HEK293 (cell line): ENCODE results near the gene RTN4IP1.
A peak's percentile ranks its signal among the peaks of the same experiment; 100 is the strongest.

Experiments used
- GFI1B ChIP-seq: fragments of 450-650 bp; formaldehyde crosslinking; IDR thresholded peaks from 2 replicates; pipeline ENCODE4 v1.5.1; 2016; ENCODE audit warnings: missing biosample characterization, missing genetic modification characterization
- GLI4 ChIP-seq: fragments of 450-650 bp; formaldehyde crosslinking; IDR thresholded peaks from 2 replicates; pipeline ENCODE4 v1.5.1; 2016; ENCODE audit warnings: missing biosample characterization, missing genetic modification characterization
- GLIS1 ChIP-seq: fragments of 450-650 bp; formaldehyde crosslinking; IDR thresholded peaks from 2 replicates; pipeline ENCODE4 v1.5.1; 2016; ENCODE audit warnings: missing biosample characterization, missing genetic modification characterization
- KLF8 ChIP-seq: fragments of 450-650 bp; formaldehyde crosslinking; IDR thresholded peaks from 2 replicates; pipeline ENCODE4 v1.5.1; 2016; ENCODE audit warnings: missing biosample characterization, missing genetic modification characterization
- OSR2 ChIP-seq: fragments of 450-650 bp; formaldehyde crosslinking; IDR thresholded peaks from 2 replicates; pipeline ENCODE4 v1.5.1; 2016; ENCODE audit warnings: missing biosample characterization, missing genetic modification characterization
- ZBTB20 ChIP-seq: fragments of 450-650 bp; formaldehyde crosslinking; IDR thresholded peaks from 2 replicates; pipeline ENCODE4 v1.5.1; 2016; ENCODE audit warnings: missing biosample characterization, missing genetic modification characterization
- ZNF138 ChIP-seq: fragments of 450-650 bp; formaldehyde crosslinking; IDR thresholded peaks from 2 replicates; pipeline ENCODE4 v1.5.1; 2016; ENCODE audit warnings: missing biosample characterization, missing genetic modification characterization, borderline replicate concordance
- ZNF146 ChIP-seq: fragments of 450-650 bp; formaldehyde crosslinking; IDR thresholded peaks from 2 replicates; pipeline ENCODE4 v1.5.1; 2016; ENCODE audit warnings: missing biosample characterization, missing genetic modification characterization
- ZNF239 ChIP-seq: fragments of 450-650 bp; formaldehyde crosslinking; IDR thresholded peaks from 2 replicates; pipeline ENCODE4 v1.5.1; 2016; ENCODE audit warnings: missing biosample characterization, missing genetic modification characterization
- ZNF248 ChIP-seq: fragments of 450-650 bp; formaldehyde crosslinking; IDR thresholded peaks from 2 replicates; pipeline ENCODE4 v1.5.1; 2017; ENCODE audit warnings: missing biosample characterization, missing genetic modification characterization
- ZNF324 ChIP-seq: fragments of 450-650 bp; formaldehyde crosslinking; IDR thresholded peaks from 2 replicates; pipeline ENCODE4 v1.5.1; 2016; ENCODE audit warnings: missing biosample characterization, missing genetic modification characterization
- ZNF510 ChIP-seq: fragments of 450-650 bp; formaldehyde crosslinking; IDR thresholded peaks from 2 replicates; pipeline ENCODE4 v1.5.1; 2018; ENCODE audit warnings: mild to moderate bottlenecking, missing genetic modification characterization, missing biosample characterization; ENCODE audit not compliant: insufficient replicate concordance
- ZNF514 ChIP-seq: fragments of 450-650 bp; formaldehyde crosslinking; IDR thresholded peaks from 2 replicates; pipeline ENCODE4 v1.5.1; 2016; ENCODE audit warnings: missing biosample characterization, missing genetic modification characterization
- ZNF544 ChIP-seq: fragments of 450-650 bp; formaldehyde crosslinking; IDR thresholded peaks from 2 replicates; pipeline ENCODE4 v1.5.0; 2017; ENCODE audit warnings: missing biosample characterization, missing genetic modification characterization
- ZNF548 ChIP-seq: fragments of 450-650 bp; formaldehyde crosslinking; IDR thresholded peaks from 2 replicates; pipeline ENCODE4 v1.5.1; 2016; ENCODE audit warnings: missing biosample characterization, missing genetic modification characterization
- ZNF585B ChIP-seq: fragments of 450-650 bp; formaldehyde crosslinking; IDR thresholded peaks from 2 replicates; pipeline ENCODE4 v1.5.1; 2016; ENCODE audit warnings: missing biosample characterization, missing genetic modification characterization
- ZNF623 ChIP-seq: fragments of 450-650 bp; formaldehyde crosslinking; IDR thresholded peaks from 2 replicates; pipeline ENCODE4 v1.5.1; 2016; ENCODE audit warnings: missing biosample characterization, missing genetic modification characterization
- ZNF629 ChIP-seq: fragments of 450-650 bp; formaldehyde crosslinking; IDR thresholded peaks from 2 replicates; pipeline ENCODE4 v1.5.1; 2017; ENCODE audit warnings: missing biosample characterization, missing genetic modification characterization
- ZNF660 ChIP-seq: fragments of 450-650 bp; IDR thresholded peaks from 2 replicates; pipeline ENCODE4 v1.5.1; 2018; ENCODE audit warnings: missing biosample characterization, mild to moderate bottlenecking, missing genetic modification characterization
- ZNF664 ChIP-seq: fragments of 450-650 bp; formaldehyde crosslinking; IDR thresholded peaks from 2 replicates; pipeline ENCODE4 v1.5.1; 2016; ENCODE audit warnings: missing biosample characterization, missing genetic modification characterization
- ZNF747 ChIP-seq: fragments of 450-650 bp; formaldehyde crosslinking; IDR thresholded peaks from 2 replicates; pipeline ENCODE4 v1.5.1; 2016; ENCODE audit warnings: missing biosample characterization, missing genetic modification characterization
- ZNF777 ChIP-seq: fragments of 450-650 bp; formaldehyde crosslinking; IDR thresholded peaks from 2 replicates; pipeline ENCODE4 v1.5.1; 2017; ENCODE audit warnings: missing biosample characterization, missing genetic modification characterization, borderline replicate concordance
- ZXDB ChIP-seq: fragments of 450-650 bp; formaldehyde crosslinking; IDR thresholded peaks from 2 replicates; pipeline ENCODE4 v1.5.1; 2016; ENCODE audit warnings: missing biosample characterization, missing genetic modification characterization
- TF ChIP-seq, protein P1 (sequence below): fragments of 450-650 bp; formaldehyde crosslinking; IDR thresholded peaks from 2 replicates; pipeline ENCODE4 v1.5.1; 2016; ENCODE audit warnings: missing biosample characterization, missing genetic modification characterization
- TF ChIP-seq, protein P2 (sequence below): fragments of 450-650 bp; formaldehyde crosslinking; IDR thresholded peaks from 2 replicates; pipeline ENCODE4 v1.5.1; 2016; ENCODE audit warnings: missing biosample characterization, missing genetic modification characterization
- TF ChIP-seq, protein P3 (sequence below): fragments of 450-650 bp; formaldehyde crosslinking; IDR thresholded peaks from 2 replicates; pipeline ENCODE4 v1.5.1; 2016; ENCODE audit warnings: missing biosample characterization, missing genetic modification characterization
- TF ChIP-seq, protein P4 (sequence below): fragments of 450-650 bp; formaldehyde crosslinking; IDR thresholded peaks from 2 replicates; pipeline ENCODE4 v1.5.0; 2017; ENCODE audit warnings: missing biosample characterization, missing genetic modification characterization, borderline replicate concordance
- TF ChIP-seq, protein P5 (sequence below): fragments of 450-650 bp; formaldehyde crosslinking; IDR thresholded peaks from 2 replicates; pipeline ENCODE4 v1.5.1; 2016; ENCODE audit warnings: missing biosample characterization, missing genetic modification characterization

Gene RTN4IP1

DNA sequence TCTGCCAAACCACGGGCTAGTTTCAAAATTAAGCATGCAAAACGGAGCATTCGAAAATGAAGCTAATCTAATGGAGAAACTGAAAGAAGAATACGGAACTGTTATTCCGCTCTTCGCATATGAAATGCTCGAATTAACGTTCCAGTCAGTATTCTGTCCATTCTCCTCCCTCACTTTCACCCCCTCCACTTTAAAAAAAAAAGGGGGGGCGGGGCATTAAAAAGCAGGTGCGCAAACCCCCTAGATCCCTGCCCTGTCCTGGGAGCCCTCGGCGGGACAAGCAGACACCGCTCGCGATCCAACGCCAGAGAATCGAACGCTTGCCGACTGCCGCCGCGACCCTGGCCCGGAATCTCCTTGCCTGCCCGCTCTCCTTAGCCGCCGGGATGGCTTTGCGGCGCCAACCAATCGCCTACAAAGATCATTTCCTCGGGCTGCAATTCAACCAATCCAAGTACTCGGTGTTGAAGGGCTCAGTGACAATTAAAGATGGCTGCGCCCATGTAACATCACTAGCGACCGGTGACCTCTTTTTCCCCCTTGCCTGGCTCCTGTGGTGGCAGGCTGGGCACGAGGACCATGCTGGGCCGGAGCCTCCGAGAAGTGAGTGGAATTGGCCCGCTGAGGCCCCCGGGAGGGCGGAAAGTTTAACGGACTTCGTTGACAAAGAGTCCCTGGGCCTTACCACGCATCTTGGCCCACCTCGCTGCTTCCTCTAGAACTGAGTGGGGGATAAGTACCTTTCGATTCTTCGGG is at the start of gene RTN4IP1, which contains the start of gene QRSL1 (continued):
- TF ChIP-seq, protein P1, sequence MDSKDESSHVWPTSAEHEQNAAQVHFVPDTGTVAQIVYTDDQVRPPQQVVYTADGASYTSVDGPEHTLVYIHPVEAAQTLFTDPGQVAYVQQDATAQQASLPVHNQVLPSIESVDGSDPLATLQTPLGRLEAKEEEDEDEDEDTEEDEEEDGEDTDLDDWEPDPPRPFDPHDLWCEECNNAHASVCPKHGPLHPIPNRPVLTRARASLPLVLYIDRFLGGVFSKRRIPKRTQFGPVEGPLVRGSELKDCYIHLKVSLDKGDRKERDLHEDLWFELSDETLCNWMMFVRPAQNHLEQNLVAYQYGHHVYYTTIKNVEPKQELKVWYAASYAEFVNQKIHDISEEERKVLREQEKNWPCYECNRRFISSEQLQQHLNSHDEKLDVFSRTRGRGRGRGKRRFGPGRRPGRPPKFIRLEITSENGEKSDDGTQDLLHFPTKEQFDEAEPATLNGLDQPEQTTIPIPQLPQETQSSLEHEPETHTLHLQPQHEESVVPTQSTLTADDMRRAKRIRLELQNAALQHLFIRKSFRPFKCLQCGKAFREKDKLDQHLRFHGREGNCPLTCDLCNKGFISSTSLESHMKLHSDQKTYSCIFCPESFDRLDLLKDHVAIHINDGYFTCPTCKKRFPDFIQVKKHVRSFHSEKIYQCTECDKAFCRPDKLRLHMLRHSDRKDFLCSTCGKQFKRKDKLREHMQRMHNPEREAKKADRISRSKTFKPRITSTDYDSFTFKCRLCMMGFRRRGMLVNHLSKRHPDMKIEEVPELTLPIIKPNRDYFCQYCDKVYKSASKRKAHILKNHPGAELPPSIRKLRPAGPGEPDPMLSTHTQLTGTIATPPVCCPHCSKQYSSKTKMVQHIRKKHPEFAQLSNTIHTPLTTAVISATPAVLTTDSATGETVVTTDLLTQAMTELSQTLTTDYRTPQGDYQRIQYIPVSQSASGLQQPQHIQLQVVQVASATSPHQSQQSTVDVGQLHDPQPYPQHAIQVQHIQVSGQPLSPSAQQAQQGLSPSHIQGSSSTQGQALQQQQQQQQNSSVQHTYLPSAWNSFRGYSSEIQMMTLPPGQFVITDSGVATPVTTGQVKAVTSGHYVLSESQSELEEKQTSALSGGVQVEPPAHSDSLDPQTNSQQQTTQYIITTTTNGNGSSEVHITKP (tag by site-specific recombination), result no peak
- peak; percentile 67 for TF ChIP-seq ZXDB
- no peak for TF ChIP-seq GLIS1 (tag by site-specific recombination)
- TF ChIP-seq, protein P2, sequence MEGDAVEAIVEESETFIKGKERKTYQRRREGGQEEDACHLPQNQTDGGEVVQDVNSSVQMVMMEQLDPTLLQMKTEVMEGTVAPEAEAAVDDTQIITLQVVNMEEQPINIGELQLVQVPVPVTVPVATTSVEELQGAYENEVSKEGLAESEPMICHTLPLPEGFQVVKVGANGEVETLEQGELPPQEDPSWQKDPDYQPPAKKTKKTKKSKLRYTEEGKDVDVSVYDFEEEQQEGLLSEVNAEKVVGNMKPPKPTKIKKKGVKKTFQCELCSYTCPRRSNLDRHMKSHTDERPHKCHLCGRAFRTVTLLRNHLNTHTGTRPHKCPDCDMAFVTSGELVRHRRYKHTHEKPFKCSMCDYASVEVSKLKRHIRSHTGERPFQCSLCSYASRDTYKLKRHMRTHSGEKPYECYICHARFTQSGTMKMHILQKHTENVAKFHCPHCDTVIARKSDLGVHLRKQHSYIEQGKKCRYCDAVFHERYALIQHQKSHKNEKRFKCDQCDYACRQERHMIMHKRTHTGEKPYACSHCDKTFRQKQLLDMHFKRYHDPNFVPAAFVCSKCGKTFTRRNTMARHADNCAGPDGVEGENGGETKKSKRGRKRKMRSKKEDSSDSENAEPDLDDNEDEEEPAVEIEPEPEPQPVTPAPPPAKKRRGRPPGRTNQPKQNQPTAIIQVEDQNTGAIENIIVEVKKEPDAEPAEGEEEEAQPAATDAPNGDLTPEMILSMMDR (tag by site-specific recombination), result no peak
- TF ChIP-seq ZBTB20 (tag by site-specific recombination), result peak; percentile 33; the same call in 1 of the 2 replicates
- no peak for TF ChIP-seq ZNF324 (tag by site-specific recombination)
- no peak for TF ChIP-seq ZNF747
- TF ChIP-seq GFI1B, result no peak
- TF ChIP-seq ZNF548 (tag by site-specific recombination), result no peak
- TF ChIP-seq, protein P3, sequence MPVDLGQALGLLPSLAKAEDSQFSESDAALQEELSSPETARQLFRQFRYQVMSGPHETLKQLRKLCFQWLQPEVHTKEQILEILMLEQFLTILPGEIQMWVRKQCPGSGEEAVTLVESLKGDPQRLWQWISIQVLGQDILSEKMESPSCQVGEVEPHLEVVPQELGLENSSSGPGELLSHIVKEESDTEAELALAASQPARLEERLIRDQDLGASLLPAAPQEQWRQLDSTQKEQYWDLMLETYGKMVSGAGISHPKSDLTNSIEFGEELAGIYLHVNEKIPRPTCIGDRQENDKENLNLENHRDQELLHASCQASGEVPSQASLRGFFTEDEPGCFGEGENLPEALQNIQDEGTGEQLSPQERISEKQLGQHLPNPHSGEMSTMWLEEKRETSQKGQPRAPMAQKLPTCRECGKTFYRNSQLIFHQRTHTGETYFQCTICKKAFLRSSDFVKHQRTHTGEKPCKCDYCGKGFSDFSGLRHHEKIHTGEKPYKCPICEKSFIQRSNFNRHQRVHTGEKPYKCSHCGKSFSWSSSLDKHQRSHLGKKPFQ (tag by site-specific recombination), result no peak
- no peak for TF ChIP-seq ZNF544 (tag by site-specific recombination)
- no peak for TF ChIP-seq ZNF664 (tag by site-specific recombination)
- no peak for TF ChIP-seq ZNF585B (tag by site-specific recombination)
- peak; percentile 40; the same call in 1 of the 2 replicates for TF ChIP-seq KLF8 (tag by site-specific recombination)
- TF ChIP-seq ZNF660 (tag by site-specific recombination), result peak; percentile 30
- no peak for TF ChIP-seq ZNF514 (tag by site-specific recombination)
- TF ChIP-seq GLI4 (tag by site-specific recombination), result no peak
- TF ChIP-seq ZNF239 (tag by site-specific recombination), result no peak
- TF ChIP-seq ZNF510 (tag by site-specific recombination), result no peak
- TF ChIP-seq ZNF248 (tag by site-specific recombination), result no peak
- TF ChIP-seq, protein P4, sequence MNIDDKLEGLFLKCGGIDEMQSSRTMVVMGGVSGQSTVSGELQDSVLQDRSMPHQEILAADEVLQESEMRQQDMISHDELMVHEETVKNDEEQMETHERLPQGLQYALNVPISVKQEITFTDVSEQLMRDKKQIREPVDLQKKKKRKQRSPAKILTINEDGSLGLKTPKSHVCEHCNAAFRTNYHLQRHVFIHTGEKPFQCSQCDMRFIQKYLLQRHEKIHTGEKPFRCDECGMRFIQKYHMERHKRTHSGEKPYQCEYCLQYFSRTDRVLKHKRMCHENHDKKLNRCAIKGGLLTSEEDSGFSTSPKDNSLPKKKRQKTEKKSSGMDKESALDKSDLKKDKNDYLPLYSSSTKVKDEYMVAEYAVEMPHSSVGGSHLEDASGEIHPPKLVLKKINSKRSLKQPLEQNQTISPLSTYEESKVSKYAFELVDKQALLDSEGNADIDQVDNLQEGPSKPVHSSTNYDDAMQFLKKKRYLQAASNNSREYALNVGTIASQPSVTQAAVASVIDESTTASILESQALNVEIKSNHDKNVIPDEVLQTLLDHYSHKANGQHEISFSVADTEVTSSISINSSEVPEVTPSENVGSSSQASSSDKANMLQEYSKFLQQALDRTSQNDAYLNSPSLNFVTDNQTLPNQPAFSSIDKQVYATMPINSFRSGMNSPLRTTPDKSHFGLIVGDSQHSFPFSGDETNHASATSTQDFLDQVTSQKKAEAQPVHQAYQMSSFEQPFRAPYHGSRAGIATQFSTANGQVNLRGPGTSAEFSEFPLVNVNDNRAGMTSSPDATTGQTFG (tag by site-specific recombination), result no peak
- TF ChIP-seq, protein P5, sequence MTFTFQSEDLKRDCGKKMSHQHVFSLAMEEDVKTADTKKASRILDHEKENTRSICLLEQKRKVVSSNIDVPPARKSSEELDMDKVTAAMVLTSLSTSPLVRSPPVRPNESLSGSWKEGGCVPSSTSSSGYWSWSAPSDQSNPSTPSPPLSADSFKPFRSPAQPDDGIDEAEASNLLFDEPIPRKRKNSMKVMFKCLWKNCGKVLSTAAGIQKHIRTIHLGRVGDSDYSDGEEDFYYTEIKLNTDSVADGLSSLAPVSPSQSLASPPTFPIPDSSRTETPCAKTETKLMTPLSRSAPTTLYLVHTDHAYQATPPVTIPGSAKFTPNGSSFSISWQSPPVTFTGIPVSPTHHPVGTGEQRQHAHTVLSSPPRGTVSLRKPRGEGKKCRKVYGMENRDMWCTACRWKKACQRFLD (tag by site-specific recombination), result peak; percentile 78
- TF ChIP-seq ZNF623 (tag by site-specific recombination), result no peak
- TF ChIP-seq OSR2 (tag by site-specific recombination), result no peak
- TF ChIP-seq ZNF629 (tag by site-specific recombination), result peak; percentile 17; the same call in 1 of the 2 replicates
- TF ChIP-seq ZNF146, result no peak
- TF ChIP-seq ZNF138 (tag by site-specific recombination), result no peak
- no peak for TF ChIP-seq ZNF777 (tag by site-specific recombination)
